Endothelial cell of umbilical vein (primary cell): ENCODE measurements around the gene NID2. TPM values are rescaled to one million over a fixed set of nuclear protein-coding genes. Genes with fewer than 3 reads are reported as not detected.

Source experiments
- BruUV-seq: library from RNA; stranded (reverse); fragments of 400-500 nt; replicated peaks from 2 replicates; lab custom pipeline; 2021; lab: Mats Ljungman, UMichigan
- CTCF ChIA-PET: fragments of 300-600, 350-600 bp; sonication (Branson Sonifier 250); formaldehyde crosslinking; loops from one replicate; lab custom pipeline; 2021; ENCODE audit warnings: antibody characterized with exemption, inconsistent platforms; lab: Charles Lee
- POLR2A ChIA-PET: fragments of 300-600, 350-600 bp; sonication (Branson Sonifier 250); formaldehyde crosslinking; loops from one replicate; lab custom pipeline; 2021; ENCODE audit warnings: antibody characterized with exemption, inconsistent platforms; lab: Charles Lee
- DNase-seq: peaks from one replicate; pipeline ENCODE4 v3.0.0-alpha.2; 2011; ENCODE audit warnings: low read depth, low spot score
- FAIRE-seq: peaks from 2 replicates; lab custom pipeline; 2011; peaks lifted over from hg19 to GRCh38; lab: Jason Lieb, UNC
- H2AFZ ChIP-seq: 2 replicates; pipeline ENCODE4 v1.6.0; 2012; ENCODE audit warnings: low read depth, low read length, control low read depth, inconsistent platforms
- H3K27ac ChIP-seq: 2 replicates; pipeline ENCODE4 v1.5.1; 2011; ENCODE audit warnings: low read depth, mild to moderate bottlenecking, control low read depth, low read length, moderate library complexity; ENCODE audit not compliant: insufficient read depth
- H3K27me3 ChIP-seq, 2 experiments: 2 replicates each; pipeline versions ENCODE4 v1.6.0 to v1.6.1; 2011; ENCODE audit warnings: low read length in 2 of 2, mixed read lengths in 1 of 2; ENCODE audit not compliant: control insufficient read depth in 2 of 2, insufficient read depth in 2 of 2
- H3K36me3 ChIP-seq, 2 experiments: 2 replicates in 1 of 2; 3 replicates in 1 of 2; pipeline ENCODE4 v1.5.1; 2011; ENCODE audit warnings: low read length in 2 of 2, mild to moderate bottlenecking in 1 of 2, moderate library complexity in 1 of 2; ENCODE audit not compliant: control insufficient read depth in 2 of 2, insufficient read depth in 2 of 2; ENCODE audit errors: extremely low read depth in 1 of 2
- H3K4me1 ChIP-seq: 3 replicates; pipeline ENCODE4 v1.5.1; 2011; ENCODE audit warnings: mild to moderate bottlenecking, low read length; ENCODE audit not compliant: control insufficient read depth, insufficient read depth; ENCODE audit errors: extremely low read depth
- H3K4me2 ChIP-seq: 2 replicates; pipeline ENCODE4 v1.6.1; 2011; ENCODE audit warnings: low read length, control low read depth, mixed read lengths; ENCODE audit not compliant: insufficient read depth
- H3K4me3 ChIP-seq, 3 experiments: fragments of 200-600 bp in 1 of 3; sonication (generic), shearing (Covaris generic) in 1 of 3; replicated peaks in 1 of 3; 2 replicates each; pipeline ENCODE4 v1.5.1; 2011 to 2016; ENCODE audit warnings: control low read depth in 3 of 3, low read length in 3 of 3, mild to moderate bottlenecking in 2 of 3, inconsistent platforms in 1 of 3, low read depth in 1 of 3, moderate library complexity in 1 of 3; ENCODE audit not compliant: insufficient read depth in 1 of 3
- H3K79me2 ChIP-seq: 2 replicates; pipeline ENCODE4 v1.6.0; 2012; ENCODE audit warnings: low read length, inconsistent platforms; ENCODE audit not compliant: control insufficient read depth, insufficient read depth
- H3K9ac ChIP-seq: replicated peaks from 2 replicates; pipeline ENCODE3; 2011; ENCODE audit warnings: low read length, control low read depth; ENCODE audit not compliant: insufficient read depth; ENCODE audit errors: extremely low read depth
- H3K9me1 ChIP-seq: replicated peaks from 3 replicates; pipeline ENCODE4 v1.6.0; 2011; ENCODE audit warnings: mild to moderate bottlenecking, low read length; ENCODE audit not compliant: control insufficient read depth, insufficient read depth; ENCODE audit errors: extremely low read depth
- H3K9me3 ChIP-seq: replicated peaks from 2 replicates; pipeline ENCODE4 v1.5.1; 2012; ENCODE audit warnings: low read length, inconsistent platforms; ENCODE audit not compliant: control insufficient read depth, insufficient read depth
- H4K20me1 ChIP-seq: replicated peaks from 2 replicates; pipeline ENCODE3; 2011; ENCODE audit warnings: mild to moderate bottlenecking, low read length; ENCODE audit not compliant: control insufficient read depth, insufficient read depth; ENCODE audit errors: extremely low read depth
- CTCF ChIP-seq, 2 donors: IDR thresholded peaks; 1 replicate in 1 of 2; 2 replicates in 1 of 2; pipeline ENCODE4 v1.5.1; 2011; ENCODE audit warnings: low read length in 2 of 2, mild to moderate bottlenecking in 2 of 2, moderate library complexity in 2 of 2, control low read depth in 1 of 2, inconsistent platforms in 1 of 2, low read depth in 1 of 2; ENCODE audit not compliant: insufficient read depth in 1 of 2; ENCODE audit errors: extremely low read depth in 1 of 2
- EZH2 ChIP-seq: IDR thresholded peaks from 2 replicates; pipeline ENCODE4 v1.6.1; 2012; ENCODE audit warnings: borderline replicate concordance, low read depth, mild to moderate bottlenecking, moderate library complexity, low read length, inconsistent platforms; ENCODE audit not compliant: severe bottlenecking
- FOS ChIP-seq: IDR thresholded peaks from 2 replicates; pipeline ENCODE4 v1.6.1; 2011; ENCODE audit warnings: mild to moderate bottlenecking, low read length, moderate library complexity, borderline replicate concordance; ENCODE audit not compliant: insufficient read depth
- GATA2 ChIP-seq: IDR thresholded peaks from 2 replicates; pipeline ENCODE4 v1.7.0; 2011; ENCODE audit warnings: low read depth, mild to moderate bottlenecking, moderate library complexity, mixed read lengths, low read length; ENCODE audit not compliant: insufficient read length, insufficient read depth
- JUN ChIP-seq: IDR thresholded peaks from 2 replicates; pipeline ENCODE4 v1.6.1; 2011; ENCODE audit warnings: borderline replicate concordance, low read depth; ENCODE audit not compliant: insufficient read length, insufficient read depth
- MAX ChIP-seq: IDR thresholded peaks from 2 replicates; pipeline ENCODE4 v1.6.1; 2011; ENCODE audit not compliant: insufficient read depth, insufficient read length
- MYC ChIP-seq: IDR thresholded peaks from one replicate; pipeline ENCODE4 v1.6.1; 2011; ENCODE audit warnings: mild to moderate bottlenecking, low read depth, low read length
- POLR2A ChIP-seq: IDR thresholded peaks from 2 replicates; pipeline ENCODE4 v1.6.1; 2012; ENCODE audit warnings: low read depth, mild to moderate bottlenecking, control low read depth, low read length
- POLR2AphosphoS5 ChIP-seq: IDR thresholded peaks from 2 replicates; pipeline ENCODE4 v1.6.1; 2012; ENCODE audit warnings: low read depth, mild to moderate bottlenecking, control low read depth, low read length, moderate library complexity; ENCODE audit not compliant: insufficient read depth
- dilution Hi-C: fragments of 300-500 bp; cut with MboI; formaldehyde crosslinking; loops from one replicate; pipeline ENCODE4 v1.15.0; 2019; ENCODE audit warnings: low sequenced_read_pairs; ENCODE audit not compliant: extremely low pct_ligation_motif_present
- intact Hi-C: fragments of 100-400 bp; cut with micrococcal nuclease; formaldehyde crosslinking; loops from one replicate; pipeline ENCODE4 v1.10.0; 2022
- polyA plus RNA-seq, 4 experiments: library from polyadenylated mRNA; depleted of rRNA in 3 of 4; stranded (reverse) in 3 of 4; unstranded in 1 of 4; fragments of >200 nt; gene quantifications; 2 replicates each; pipeline versions ENCODE4 v1.2.1 to v1.2.3, GENCODE V29; 2011 to 2012; ENCODE audit warnings: missing spikeins in 1 of 4
- total RNA-seq: library from RNA; stranded (reverse); gene quantifications from 2 replicates; pipeline ENCODE4 v1.2.3, GENCODE V29; 2021

NID2 gene
- total and polyA plus RNA-seq, 2 donors (not counting 3 experiments of a cell fraction or from before 2014, with no cell fraction given): 22.5 to 56.7 TPM

- no TSS peak for BruUV-seq
- Histone ChIP-seq H3K4me2 (no peak overlapping the region), H4K20me1 (no peaks in the 10 kb centered on the region), H3K27ac (no peak overlapping the region), H3K9me3 (no peaks in the 10 kb centered on the region), H2AFZ (no peak overlapping the region), H3K9me1 (no peaks in the 10 kb centered on the region), H3K79me2 (no peaks in the 10 kb centered on the region), H3K27me3 (no peaks in the 10 kb centered on the region), H3K36me3 (no peaks in the 10 kb centered on the region), H3K9ac (no peak overlapping the region), H3K4me3 (no peak overlapping the region), H3K4me1 (peaks cover 9% of the 10 kb centered on the region)
- CTCF ChIA-PET: interaction anchor here (1.3 to 1.8 kb wide), 2 partner anchors 9 to 22 kb away, joined by 5 to 8 read pairs; no protein-coding TSS in a partner anchor
- POLR2A ChIA-PET: no interaction called here
- TF ChIP-seq CTCF (IDR thresholded peaks at IDR 0.05; ENCODE audit: extremely low read depth in 1 of 2, insufficient read depth in 1 of 2, low read depth in 1 of 2, low read length in 2 of 2) (no peak), MAX (no peak), JUN (no peak), FOS (no peak), GATA2 (no peak), MYC (no peak), POLR2A (no peak), POLR2AphosphoS5 (no peak), EZH2 (no peak)
- DNase-seq (no peak), FAIRE-seq (no peak)
- intact Hi-C loops (no loop called here), dilution Hi-C loops (no loop called here)
Measured at GRCh38 chr14:52049721-52050588, 18.9 kb downstream of the NID2 start.
